IMR-90 (cell line): ENCODE results near the gene CKAP5. TPM values are rescaled to one million over a fixed set of nuclear protein-coding genes. Genes with fewer than 3 reads are reported as not detected.

Experiments
- ATAC-seq: fragments of 200-7000 bp; cut with Tn5 transposase; 2 replicates; pipeline ENCODE4 v1.9.1; 2020; ENCODE audit warnings: low read depth, mild to moderate bottlenecking, moderate library complexity
- BruUV-seq: library from RNA; stranded (reverse); fragments of 400-500 nt; replicated peaks from 2 replicates; lab custom pipeline; 2021; lab: Mats Ljungman, UMichigan
- CTCF ChIA-PET: fragments of 300-600 bp; formaldehyde crosslinking; extraction: SDS; loops from one replicate; lab custom pipeline; 2021; ENCODE audit warnings: antibody characterized with exemption; lab: Yijun Ruan, JAX
- POLR2A ChIA-PET: fragments of 300-600 bp; sonication (Branson Sonifier 250); formaldehyde crosslinking; loops from one replicate; lab custom pipeline; 2022; ENCODE audit warnings: antibody characterized with exemption; ENCODE audit not compliant: unreplicated experiment; lab: Charles Lee
- DNase-seq: peaks from one replicate; pipeline ENCODE4 v3.0.0; 2013
- H2AFZ ChIP-seq: replicated peaks from 2 replicates; pipeline ENCODE3; 2013; ENCODE audit warnings: low read length, mild to moderate bottlenecking; ENCODE audit not compliant: poor library complexity
- H2AK5ac ChIP-seq: 2 replicates; pipeline ENCODE4 v1.6.1; 2013; ENCODE audit warnings: low read depth, low read length, inconsistent platforms
- H2AK9ac ChIP-seq: replicated peaks from 2 replicates; pipeline ENCODE3; 2013; ENCODE audit warnings: mild to moderate bottlenecking, low read depth, low read length, moderate library complexity; ENCODE audit not compliant: poor library complexity
- H2BK120ac ChIP-seq: 2 replicates; pipeline ENCODE4 v1.6.1; 2013; ENCODE audit warnings: low read depth, low read length, inconsistent platforms
- H2BK15ac ChIP-seq: 3 replicates; pipeline ENCODE4 v1.6.1; 2013; ENCODE audit warnings: low read depth, low read length, inconsistent platforms
- H2BK20ac ChIP-seq: 2 replicates; pipeline ENCODE4 v1.6.1; 2013; ENCODE audit warnings: low read depth, mild to moderate bottlenecking, inconsistent platforms, low read length, moderate library complexity
- H2BK5ac ChIP-seq: 2 replicates; pipeline ENCODE4 v1.6.1; 2013; ENCODE audit warnings: mild to moderate bottlenecking, low read depth, low read length, inconsistent platforms; ENCODE audit not compliant: poor library complexity, severe bottlenecking
- H3K14ac ChIP-seq: replicated peaks from 2 replicates; pipeline ENCODE4 v1.6.1; 2013; ENCODE audit warnings: low read depth, low read length, inconsistent platforms
- H3K18ac ChIP-seq: 2 replicates; pipeline ENCODE4 v1.6.1; 2013; ENCODE audit warnings: low read depth, low read length, control low read depth
- H3K23ac ChIP-seq: 2 replicates; pipeline ENCODE4 v1.6.1; 2013; ENCODE audit warnings: low read depth, low read length, inconsistent platforms
- H3K27ac ChIP-seq: 2 replicates; pipeline ENCODE4 v1.5.1; 2013; ENCODE audit warnings: mild to moderate bottlenecking, control low read depth, low read length; ENCODE audit not compliant: insufficient read depth
- H3K27me3 ChIP-seq: 2 replicates; pipeline ENCODE4 v1.6.1; 2013; ENCODE audit warnings: low read length; ENCODE audit not compliant: control insufficient read depth, insufficient read depth
- H3K36me3 ChIP-seq: 2 replicates; pipeline ENCODE4 v1.6.1; 2013; ENCODE audit warnings: low read length, mixed read lengths; ENCODE audit not compliant: control insufficient read depth, insufficient read depth
- H3K4ac ChIP-seq: 2 replicates; pipeline ENCODE4 v1.6.1; 2013; ENCODE audit warnings: low read depth, low read length, inconsistent platforms
- H3K4me1 ChIP-seq: 2 replicates; pipeline ENCODE4 v1.6.1; 2013; ENCODE audit warnings: low read length, mixed read lengths; ENCODE audit not compliant: control insufficient read depth, insufficient read depth
- H3K4me2 ChIP-seq: 2 replicates; pipeline ENCODE4 v1.6.1; 2013; ENCODE audit warnings: low read depth, mild to moderate bottlenecking, control low read depth, low read length, moderate library complexity
- H3K4me3 ChIP-seq: 2 replicates; pipeline ENCODE4 v1.5.1; 2013; ENCODE audit warnings: low read depth, mild to moderate bottlenecking, control low read depth, low read length, moderate library complexity; ENCODE audit not compliant: insufficient read depth
- H3K56ac ChIP-seq: 2 replicates; pipeline ENCODE4 v1.6.1; 2013; ENCODE audit warnings: low read length, inconsistent platforms; ENCODE audit not compliant: insufficient read depth; ENCODE audit errors: extremely low read depth
- H3K79me1 ChIP-seq, 2 experiments: 2 replicates each; pipeline ENCODE4 v1.6.1; 2013; ENCODE audit warnings: low read length in 2 of 2, inconsistent platforms in 1 of 2, low read depth in 1 of 2
- H3K9ac ChIP-seq: 2 replicates; pipeline ENCODE4 v1.6.1; 2013; ENCODE audit warnings: low read depth, low read length, control low read depth
- H3K9me1 ChIP-seq: 2 replicates; pipeline ENCODE4 v1.6.1; 2013; ENCODE audit warnings: low read length, inconsistent platforms; ENCODE audit not compliant: insufficient read depth
- H3K9me3 ChIP-seq: 2 replicates; pipeline ENCODE4 v1.6.1; 2013; ENCODE audit warnings: low read length; ENCODE audit not compliant: control insufficient read depth, insufficient read depth
- H4K20me1 ChIP-seq: 2 replicates; pipeline ENCODE4 v1.6.1; 2013; ENCODE audit warnings: low read length, inconsistent platforms; ENCODE audit not compliant: insufficient read depth
- H4K5ac ChIP-seq: 2 replicates; pipeline ENCODE4 v1.6.1; 2013; ENCODE audit warnings: mild to moderate bottlenecking, low read depth, low read length, control low read depth
- H4K8ac ChIP-seq, 2 experiments: 2 replicates each; pipeline ENCODE4 v1.6.1; 2013; ENCODE audit warnings: low read depth in 2 of 2, low read length in 2 of 2, control low read depth in 1 of 2, inconsistent platforms in 1 of 2
- H4K91ac ChIP-seq: 2 replicates; pipeline ENCODE4 v1.6.1; 2013; ENCODE audit warnings: low read depth, low read length, inconsistent platforms; ENCODE audit not compliant: insufficient read depth
- BHLHE40 ChIP-seq: fragments of 150-350 bp; IDR thresholded peaks from 2 replicates; pipeline ENCODE4 v1.6.1; 2016; ENCODE audit warnings: mild to moderate bottlenecking, low read depth, low read length
- MAFK ChIP-seq: IDR thresholded peaks from 2 replicates; pipeline ENCODE4 v1.6.1; 2012; ENCODE audit warnings: low read depth, low read length, improper control_type of control experiment
- MAZ ChIP-seq: IDR thresholded peaks from 2 replicates; pipeline ENCODE4 v1.6.1; 2012; ENCODE audit warnings: low read depth, mild to moderate bottlenecking, low read length, improper control_type of control experiment, moderate library complexity, borderline replicate concordance
- RAD21 ChIP-seq: IDR thresholded peaks from 2 replicates; pipeline ENCODE4 v1.6.1; 2012; ENCODE audit warnings: low read length, improper control_type of control experiment
- SMC3 ChIP-seq: fragments of 150-350 bp; IDR thresholded peaks from 2 replicates; pipeline ENCODE4 v1.6.1; 2016; ENCODE audit warnings: low read depth, mild to moderate bottlenecking, antibody characterized with exemption, low read length, moderate library complexity
- WGBS, 2 experiments: methylation state at CpG; one replicate each; pipeline versions ENCODE4 v1.1.5 to v1.1.7; 2013; ENCODE audit warnings: missing lambda C conversion rate in 2 of 2; ENCODE audit not compliant: insufficient read length in 1 of 2; ENCODE audit errors: extremely low coverage in 2 of 2; 5-methylcytosine and 5-hydroxymethylcytosine counted together
- dilution Hi-C: fragments of 300-500 bp; cut with HindIII; formaldehyde crosslinking; loops from one replicate; pipeline ENCODE4 v1.14.3; 2018; ENCODE audit warnings: low sequenced_read_pairs; ENCODE audit not compliant: unreplicated experiment
- in situ Hi-C: fragments of 300-500 bp; cut with MboI; formaldehyde crosslinking; loops from 3 replicates; pipeline ENCODE4 v1.14.3; 2019; ENCODE audit warnings: low sequenced_read_pairs, inconsistent platforms, mixed read lengths
- intact Hi-C: fragments of 100-400 bp; cut with micrococcal nuclease; formaldehyde crosslinking; loops from 2 replicates; pipeline ENCODE4 v1.10.0; 2022
- polyA plus RNA-seq, 3 experiments: library from polyadenylated mRNA; depleted of rRNA; stranded (reverse); fragments of >200 nt; gene quantifications; 2 replicates each; pipeline ENCODE4 v1.2.3, GENCODE V29; 2012; ENCODE audit warnings: low replicate concordance in 1 of 3
- total RNA-seq: library from RNA; depleted of rRNA; stranded (reverse); fragments of >200 nt; gene quantifications from 2 replicates; pipeline ENCODE4 v1.2.3, GENCODE V29; 2012

The CKAP5 gene
- total and polyA plus RNA-seq, 2 of the 4 experiments (the other 2 are of a cell fraction), result 59.5 to 79.2 TPM

DNA sequence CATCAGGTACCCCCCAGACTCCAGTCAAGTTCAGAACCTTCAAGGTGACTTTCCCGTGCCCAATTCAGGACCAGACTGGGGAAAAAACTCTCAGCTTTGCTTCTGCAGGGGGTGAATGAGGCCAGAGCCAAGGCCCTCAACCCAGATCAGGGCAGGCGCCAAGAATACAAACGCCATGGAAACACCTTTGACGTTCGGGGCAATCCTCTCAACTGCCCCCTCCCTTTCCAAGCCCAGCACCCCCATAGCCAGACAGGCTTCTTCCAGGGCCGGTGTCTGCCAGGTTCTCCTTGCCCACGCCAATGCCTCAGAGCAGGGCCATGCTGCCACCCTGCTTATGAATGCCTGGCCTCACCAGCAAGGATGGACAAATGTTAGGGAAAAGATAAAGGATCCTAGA is 151.5 kb downstream of the CKAP5 start:
- no peak overlapping the region for H3K4ac ChIP-seq
- H2BK5ac ChIP-seq, result no peak overlapping the region
- in situ Hi-C loops (no loop called here), intact Hi-C loops (no loop called here), dilution Hi-C loops (no loop called here)
- H3K4me3 ChIP-seq, result no peak overlapping the region
- WGBS, 2 experiments, result 100% methylated on average over 1 of the region's 7 CpGs; no CpG with 5 or more reads in 1 of the 2 experiments
- no peak overlapping the region for H3K23ac ChIP-seq
- no peak overlapping the region for H3K4me2 ChIP-seq
- peak overlapping the region; percentile 55 for H2AK9ac ChIP-seq
- no peaks in the 10 kb centered on the region for H3K9me3 ChIP-seq
- H3K14ac ChIP-seq, result no peak overlapping the region
- no peak overlapping the region for H2BK20ac ChIP-seq
- H4K91ac ChIP-seq, result no peak overlapping the region
- ChIA-PET POLR2A (no interaction called here), CTCF (no interaction called here)
- 0 out of 2 replicates have a peak, but pooled peaks cover 12% of the 10 kb centered on the region for H4K20me1 ChIP-seq
- no peak overlapping the region for H2AFZ ChIP-seq
- peaks cover 13% of the 10 kb centered on the region for H3K4me1 ChIP-seq
- H3K9ac ChIP-seq, result no peak overlapping the region
- H3K36me3 ChIP-seq, result peaks cover 54% of the 10 kb centered on the region
- no peak overlapping the region for H2BK120ac ChIP-seq
- no peak for ATAC-seq
- H3K79me1 ChIP-seq, result peaks cover 34 to 65% of the 10 kb centered on the region in 2 experiments
- no peak overlapping the region for H4K8ac ChIP-seq
- no peak overlapping the region for H3K18ac ChIP-seq
- no peaks in the 10 kb centered on the region for H3K27me3 ChIP-seq
- no peak overlapping the region for H3K56ac ChIP-seq
- TF ChIP-seq MAZ, result no peak
- no peak for TF ChIP-seq MAFK
- TF ChIP-seq SMC3, result no peak
- TF ChIP-seq RAD21, result no peak
- no peak for TF ChIP-seq BHLHE40
- peaks cover 12% of the 10 kb centered on the region; the same call in 1 of the 2 replicates for H3K9me1 ChIP-seq
- H3K27ac ChIP-seq, result no peak overlapping the region
- no peak overlapping the region for H4K5ac ChIP-seq
- H2AK5ac ChIP-seq, result no peak overlapping the region
- DNase-seq, result no peak
- BruUV-seq, result no TSS peak
- H2BK15ac ChIP-seq, result no peak overlapping the region
